ENCODE data around the gene RAP1A.

RAP1A gene

GRCh38 chr1:111720977-111721786 lies 101.6 kb downstream of the RAP1A start:
- no peak for DNase-seq

GRCh38 chr1:111723091-111723806 lies 103.7 kb downstream of the RAP1A start:
- no peak for DNase-seq

GRCh38 chr1:111723871-111724270 lies 104.3 kb downstream of the RAP1A start:
- DNase-seq, result no peak

DNA sequence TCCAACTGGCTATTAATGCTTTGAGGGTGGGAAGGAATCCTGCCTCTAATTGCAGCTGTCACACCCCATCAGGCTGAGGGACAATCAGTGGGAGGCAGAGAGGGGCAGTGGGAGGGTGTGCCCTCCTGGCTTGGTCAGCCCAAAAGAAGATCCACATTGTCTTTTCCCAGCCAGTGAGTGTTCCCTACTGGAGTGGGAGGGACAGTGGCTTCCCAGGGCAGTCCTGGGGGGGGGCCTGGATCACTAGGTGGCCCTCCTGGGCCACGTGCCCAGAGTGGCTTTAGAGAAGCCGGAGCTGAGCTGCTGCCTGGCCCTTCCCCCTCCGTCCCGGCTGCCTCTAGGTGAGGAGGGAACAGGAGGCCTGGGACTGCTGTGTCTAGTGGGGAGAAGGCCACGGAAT lies 105.6 kb downstream of the RAP1A start:
- DNase-seq, result no peak

- DNase-seq, result no peak
Observed at GRCh38 chr1:111727056-111727455, 107.5 kb downstream of the RAP1A start.

DNA sequence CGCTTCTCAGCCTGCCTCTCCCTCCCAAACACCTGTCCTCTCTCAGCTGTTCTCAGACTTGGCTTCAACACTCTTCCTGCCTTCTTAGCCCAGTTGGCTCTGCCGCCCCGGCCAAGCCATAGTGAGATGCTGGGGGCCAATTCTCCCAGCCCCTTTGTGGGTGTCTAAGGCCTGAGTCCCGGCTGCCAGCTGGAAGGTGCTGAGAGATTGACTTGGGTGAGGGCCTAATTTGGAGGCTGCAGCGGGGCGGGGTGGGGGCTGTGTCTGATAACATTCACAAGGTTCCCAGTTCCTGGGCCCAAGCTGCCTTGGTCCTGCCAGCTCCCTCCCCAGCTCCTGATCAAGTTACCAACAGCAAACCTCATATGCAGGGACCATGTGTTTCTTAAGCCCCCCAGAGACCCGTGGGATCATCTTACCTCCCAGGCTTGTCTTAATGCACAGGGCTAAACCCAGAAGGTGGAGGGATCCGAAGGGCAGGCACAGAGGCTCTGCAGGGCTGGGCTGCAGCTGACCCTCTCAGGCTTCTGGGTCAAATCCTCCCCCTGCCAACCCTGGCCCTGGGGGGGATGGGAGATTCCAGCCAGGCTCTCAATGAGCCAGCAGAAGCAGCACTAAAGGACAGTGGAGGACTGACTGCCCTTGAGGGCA lies 109.8 kb downstream of the RAP1A start:
- no peak for DNase-seq

DNA sequence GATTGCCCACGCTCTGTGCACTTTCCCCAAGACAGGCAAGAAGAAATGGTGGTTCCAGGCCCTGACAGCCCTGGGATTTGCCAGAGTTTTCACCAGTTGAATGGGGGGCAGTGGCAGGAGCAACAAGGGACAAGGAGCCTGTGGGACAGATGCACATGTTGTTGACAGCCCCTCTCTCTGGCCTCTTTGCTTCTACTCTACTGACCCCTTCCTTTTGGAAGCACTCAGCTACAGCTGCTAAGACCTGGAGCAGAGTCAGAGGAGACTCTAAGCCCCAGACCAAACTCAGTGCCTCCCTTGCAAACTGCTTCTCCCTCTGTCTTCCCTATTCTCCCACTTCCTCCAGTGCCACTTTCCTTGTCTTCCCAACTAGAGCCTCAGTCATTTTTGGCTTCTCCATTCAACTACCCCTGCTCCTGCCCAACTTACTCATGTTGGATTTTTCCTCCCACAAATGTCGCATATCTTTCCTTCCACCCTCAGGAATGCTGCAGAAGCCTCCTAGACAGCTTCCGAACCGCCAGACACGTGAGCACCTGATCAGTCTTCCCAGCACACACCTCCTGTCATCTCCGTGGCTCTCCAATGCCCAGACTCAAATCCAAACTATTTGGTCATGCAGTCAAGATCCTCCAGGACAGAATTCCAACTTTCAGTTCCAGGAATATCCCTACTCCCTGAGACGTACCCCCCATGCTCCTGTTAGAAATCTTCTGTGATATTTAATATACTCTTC lies 110.5 kb downstream of the RAP1A start:
- DNase-seq, result no peak

- no peak for DNase-seq
Observed at GRCh38 chr1:111730706-111731105, 111.1 kb downstream of the RAP1A start.

- no peak for DNase-seq
Observed at GRCh38 chr1:111731956-111732355, 112.4 kb downstream of the RAP1A start.

- no peak for DNase-seq
Observed at GRCh38 chr1:111732718-111733117, 113.1 kb downstream of the RAP1A start.

GRCh38 chr1:111733183-111733991 lies 113.8 kb downstream of the RAP1A start:
- DNase-seq, result no peak

GRCh38 chr1:111733992-111734341 lies 114.4 kb downstream of the RAP1A start:
- DNase-seq, result no peak

DNA sequence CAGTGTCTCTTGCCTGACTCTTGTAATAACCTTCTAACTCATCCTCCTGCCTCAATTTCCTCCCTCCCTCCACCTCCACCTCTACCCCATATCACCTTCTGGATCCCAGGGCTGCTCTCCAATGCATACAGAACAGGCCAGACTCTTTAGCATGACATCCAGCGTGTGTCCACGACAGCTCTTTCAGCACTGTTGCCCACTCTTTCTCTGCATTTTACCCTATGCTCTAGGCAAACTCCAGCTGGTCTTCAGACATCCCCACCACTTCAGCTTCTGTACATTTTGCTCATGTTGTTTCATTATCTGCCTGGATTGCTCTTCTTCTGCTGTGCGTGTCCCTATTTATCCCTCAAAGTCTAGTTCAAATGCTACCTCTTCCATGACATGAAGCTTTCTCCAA lies 114.8 kb downstream of the RAP1A start:
- no peak for DNase-seq

DNA sequence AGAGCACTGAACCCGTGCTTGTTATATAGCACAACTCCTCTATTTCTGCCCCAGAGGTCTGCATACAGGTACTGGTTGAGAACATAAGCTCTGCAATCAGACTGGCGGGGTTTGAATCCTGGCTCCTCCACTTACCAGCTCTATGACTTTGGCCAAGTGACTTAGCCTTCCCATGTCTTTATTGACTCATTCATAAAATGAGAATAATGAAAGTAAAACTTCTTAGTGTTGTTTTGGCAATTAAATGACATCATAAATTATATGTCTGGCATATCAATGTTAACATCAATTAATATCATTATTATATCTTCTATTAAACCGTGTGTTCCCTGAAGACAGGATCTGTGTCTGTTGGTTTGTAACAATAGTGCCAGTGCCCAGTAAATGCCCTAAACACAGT lies 115.3 kb downstream of the RAP1A start:
- DNase-seq, result no peak

GRCh38 chr1:111735321-111735720 lies 115.7 kb downstream of the RAP1A start:
- DNase-seq, result no peak

GRCh38 chr1:111735858-111736544 lies 116.4 kb downstream of the RAP1A start:
- no peak for DNase-seq

DNA sequence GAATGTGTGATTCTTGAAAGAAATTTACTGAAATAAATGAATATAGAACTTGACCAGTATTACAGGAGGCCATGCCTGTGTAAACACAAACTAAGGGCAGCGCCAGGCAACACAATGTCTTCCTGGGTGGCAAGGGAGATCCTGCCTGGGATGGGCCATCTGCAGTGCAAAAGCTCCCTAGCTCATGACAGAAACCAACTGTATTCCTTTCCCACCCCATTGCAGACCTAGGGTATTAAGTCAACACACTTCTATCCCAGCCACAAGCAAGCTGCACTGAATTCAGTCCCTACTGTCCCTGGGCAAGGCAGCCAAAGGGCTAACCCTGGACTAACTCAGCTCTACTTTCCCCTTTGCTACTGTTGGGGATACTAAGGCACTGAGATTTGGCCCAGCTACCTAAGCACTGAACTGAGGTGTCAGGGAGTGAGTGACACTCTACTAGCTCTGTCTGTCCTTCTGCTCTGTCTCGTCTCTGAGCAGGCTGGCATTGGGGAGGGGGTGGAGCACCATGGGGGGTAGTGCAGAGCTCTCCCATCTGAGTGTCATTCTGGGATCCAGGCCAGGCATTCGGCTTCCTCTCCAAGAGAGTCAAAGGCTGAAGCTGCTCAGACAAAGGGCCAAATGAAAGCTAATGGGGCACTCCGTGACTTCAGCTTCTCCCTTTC lies 117.1 kb downstream of the RAP1A start:
- DNase-seq, result no peak

DNA sequence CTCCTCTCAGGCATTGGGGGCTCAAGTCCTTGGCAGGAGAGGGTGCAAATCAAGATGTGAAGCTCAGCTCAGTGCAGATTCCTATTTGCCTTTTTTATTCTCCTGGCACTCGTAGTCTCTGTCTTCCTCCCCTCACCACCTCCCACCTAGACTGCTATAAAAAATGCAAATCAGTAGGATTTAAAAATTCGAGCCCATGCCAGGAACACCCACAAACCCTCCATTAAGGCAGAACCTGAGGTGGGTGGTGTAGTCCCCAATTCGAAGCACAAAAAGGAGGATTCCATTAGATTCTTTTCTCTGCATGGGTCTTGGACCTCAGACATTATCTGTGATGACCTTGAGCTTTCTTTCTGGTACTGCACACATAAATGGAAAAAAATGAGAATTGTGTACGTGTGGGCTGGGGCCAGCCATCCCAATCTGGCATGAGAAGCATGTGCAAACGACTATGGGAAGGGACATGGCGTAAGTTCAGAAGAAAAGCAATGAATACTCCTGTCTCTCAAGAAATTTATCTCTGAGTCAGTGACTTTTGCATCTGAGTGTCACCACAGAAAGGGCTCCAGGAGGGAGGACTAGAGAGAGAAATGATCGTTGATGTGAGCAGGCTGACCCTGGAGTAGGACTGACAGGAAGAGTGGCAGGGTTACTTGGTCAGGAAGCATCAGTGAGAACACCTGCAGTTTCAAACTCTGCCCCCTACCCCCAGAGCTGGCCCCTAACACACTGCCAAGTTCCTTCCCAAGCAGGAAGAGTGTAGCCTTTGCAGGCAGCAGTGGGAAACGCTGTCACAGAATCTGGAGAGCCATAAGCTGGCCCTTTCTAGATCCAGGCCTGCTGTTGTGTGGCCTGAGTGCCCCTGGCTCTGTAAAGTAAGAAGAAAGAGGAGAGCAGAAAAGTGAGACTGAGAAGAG lies 117.9 kb downstream of the RAP1A start:
- DNase-seq, result no peak

DNA sequence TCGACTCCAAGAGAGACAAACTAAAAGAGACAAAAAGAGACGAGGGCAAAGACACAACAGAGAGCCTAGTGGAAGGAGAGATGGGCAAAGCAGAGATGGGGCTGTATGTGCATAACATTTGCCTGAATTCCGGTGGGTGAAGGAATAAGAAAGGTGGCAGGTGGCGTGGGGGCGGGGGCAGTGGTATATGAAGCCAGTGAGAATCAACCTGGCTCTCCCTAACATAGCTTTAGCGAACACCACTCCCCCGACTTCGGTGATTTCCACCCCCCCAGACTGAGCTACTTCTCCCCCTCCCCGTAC lies 118.5 kb downstream of the RAP1A start:
- DNase-seq, result no peak
